ENCODE measurements around the gene FAM24B.

- no peak for TF ChIP-seq CTCF (IDR thresholded peaks at IDR 0.05)
- no peak for TF ChIP-seq POLR2A (IDR thresholded peaks at IDR 0.05)
Observed at GRCh38 chr10:122852261-122852660, 27.1 kb downstream of the FAM24B start.

All from esophagus squamous epithelium (tissue), 4 donors.